ENCODE data around the gene PCLAF. TPM values are rescaled to one million over a fixed set of nuclear protein-coding genes. Genes with fewer than 3 reads are reported as not detected.

PCLAF gene
- total RNA-seq, 1 donor from 2014 or later = 2.8 TPM

DNA sequence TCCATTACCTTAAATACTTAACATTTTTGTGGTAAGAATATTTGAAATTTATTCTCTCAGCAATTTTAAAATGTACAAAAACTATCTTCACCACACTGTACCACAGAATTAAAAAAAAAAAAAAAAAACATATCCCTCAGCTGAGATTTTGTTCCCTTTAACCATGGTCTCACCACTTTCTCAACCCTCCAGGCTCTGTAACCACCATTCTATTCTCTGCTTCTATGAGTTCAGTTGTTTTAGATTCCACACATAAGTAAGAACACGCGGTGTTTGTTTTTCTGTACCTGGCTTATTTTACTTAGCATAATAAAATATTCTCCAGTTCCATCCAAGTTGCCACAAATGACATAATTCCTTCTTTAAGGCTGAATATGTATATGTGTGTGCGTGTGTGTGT is 66.8 kb downstream of the PCLAF start:
- Histone ChIP-seq H3K9me3 (no peaks in the 10 kb centered on the region), H3K4me3 (no peak overlapping the region)
- TF ChIP-seq, protein P1, sequence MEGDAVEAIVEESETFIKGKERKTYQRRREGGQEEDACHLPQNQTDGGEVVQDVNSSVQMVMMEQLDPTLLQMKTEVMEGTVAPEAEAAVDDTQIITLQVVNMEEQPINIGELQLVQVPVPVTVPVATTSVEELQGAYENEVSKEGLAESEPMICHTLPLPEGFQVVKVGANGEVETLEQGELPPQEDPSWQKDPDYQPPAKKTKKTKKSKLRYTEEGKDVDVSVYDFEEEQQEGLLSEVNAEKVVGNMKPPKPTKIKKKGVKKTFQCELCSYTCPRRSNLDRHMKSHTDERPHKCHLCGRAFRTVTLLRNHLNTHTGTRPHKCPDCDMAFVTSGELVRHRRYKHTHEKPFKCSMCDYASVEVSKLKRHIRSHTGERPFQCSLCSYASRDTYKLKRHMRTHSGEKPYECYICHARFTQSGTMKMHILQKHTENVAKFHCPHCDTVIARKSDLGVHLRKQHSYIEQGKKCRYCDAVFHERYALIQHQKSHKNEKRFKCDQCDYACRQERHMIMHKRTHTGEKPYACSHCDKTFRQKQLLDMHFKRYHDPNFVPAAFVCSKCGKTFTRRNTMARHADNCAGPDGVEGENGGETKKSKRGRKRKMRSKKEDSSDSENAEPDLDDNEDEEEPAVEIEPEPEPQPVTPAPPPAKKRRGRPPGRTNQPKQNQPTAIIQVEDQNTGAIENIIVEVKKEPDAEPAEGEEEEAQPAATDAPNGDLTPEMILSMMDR (IDR thresholded peaks at IDR 0.05) = no peak

More for the DNA sequence above, 66.8 kb downstream of the PCLAF start:
- H3K27me3 ChIP-seq = no peaks in the 10 kb centered on the region
- no peaks in the 10 kb centered on the region for H3K4me1 ChIP-seq
- no peaks in the 10 kb centered on the region for H3K36me3 ChIP-seq
- intact Hi-C loops (cut with DNase I) = no loop called here
- H3K27ac ChIP-seq = no peak overlapping the region
- no peak for ATAC-seq
- no peak for DNase-seq

Other genes starting within 250 kb of the PCLAF start
- 28.3 TPM for gene SNX22, start 229.7 kb downstream of the PCLAF start, total RNA-seq
- 389 TPM for gene PPIB, start 218.4 kb downstream of the PCLAF start, total RNA-seq
- gene CSNK1G1, start 25.3 kb downstream of the PCLAF start, total RNA-seq = 19.8 TPM
- 27.5 TPM for gene TRIP4, start 6.4 kb upstream of the PCLAF start, total RNA-seq
- gene ZNF609, start 79.1 kb upstream of the PCLAF start, total RNA-seq = 45.4 TPM